ENCODE measurements around the gene ABCA13.

The ABCA13 gene

DNA sequence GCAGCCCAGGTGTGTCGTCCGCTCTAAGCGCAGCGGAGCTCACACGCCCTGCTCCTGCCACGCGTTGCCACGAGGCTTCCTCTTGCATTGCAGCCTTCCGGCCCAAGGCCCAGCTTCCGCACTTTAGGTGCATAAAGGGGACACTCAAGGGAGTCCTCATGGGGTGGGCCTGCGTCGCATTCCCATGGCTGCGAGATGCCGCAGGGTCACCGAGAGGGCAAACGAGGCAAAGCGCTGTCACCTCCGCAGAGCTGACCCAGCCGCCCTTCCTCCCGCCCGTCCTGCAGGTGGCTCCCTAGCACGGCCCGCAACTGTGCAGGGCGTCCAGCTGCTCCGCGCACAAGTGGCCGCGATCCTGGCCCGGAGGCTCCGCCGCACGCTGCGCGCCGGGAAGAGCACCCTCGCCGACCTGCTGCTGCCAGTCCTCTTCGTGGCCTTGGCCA lies 283.5 kb downstream of the ABCA13 start:
- TF ChIP-seq POLR2AphosphoS5 (IDR thresholded peaks at IDR 0.05; ENCODE audit: borderline replicate concordance, low read depth, low read length) (no peak), FOXP2 (optimal IDR thresholded peaks at IDR 0.05; ENCODE audit: control extremely low read depth, extremely low read length, insufficient read depth) (no peak), EZH2 (IDR thresholded peaks at IDR 0.05) (no peak)
- H3K9me3 ChIP-seq (ENCODE audit: low read depth, low read length), result no peaks in the 10 kb centered on the region
- no peak overlapping the region for H3K27ac ChIP-seq
- DNase-seq (ENCODE audit: low read depth, low spot score), result no peak
- no peak overlapping the region for H3K4me3 ChIP-seq
- no peaks in the 10 kb centered on the region for H3K36me3 ChIP-seq (ENCODE audit: insufficient read depth, low read length)
- H3K9ac ChIP-seq (ENCODE audit: insufficient read length), result no peak overlapping the region

DNA sequence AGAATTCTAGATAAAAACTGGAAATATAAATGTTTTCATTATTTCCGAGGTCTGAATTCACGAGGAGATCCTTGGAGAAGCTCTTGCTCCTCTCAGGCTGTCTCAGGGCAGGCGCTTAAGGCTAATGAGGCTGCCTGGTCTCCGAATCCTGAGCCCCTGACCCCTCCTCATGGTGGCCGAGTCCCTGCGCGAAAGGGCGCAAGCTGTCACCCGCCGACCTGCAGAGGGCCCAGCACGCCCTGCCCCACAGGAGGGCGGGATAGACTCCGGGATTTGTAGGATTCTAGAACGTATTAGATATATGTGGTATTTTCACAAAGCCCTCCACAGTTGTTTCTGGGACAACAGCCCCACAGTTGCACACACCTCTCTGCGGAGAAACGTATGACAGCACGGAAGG lies 284.1 kb downstream of the ABCA13 start:
- no peak overlapping the region for H3K9ac ChIP-seq (ENCODE audit: insufficient read length)
- H3K4me3 ChIP-seq, result no peak overlapping the region
- no peak for DNase-seq (ENCODE audit: low read depth, low spot score)
- TF ChIP-seq POLR2AphosphoS5 (IDR thresholded peaks at IDR 0.05; ENCODE audit: borderline replicate concordance, low read depth, low read length) (no peak), EZH2 (IDR thresholded peaks at IDR 0.05) (no peak), FOXP2 (optimal IDR thresholded peaks at IDR 0.05; ENCODE audit: control extremely low read depth, extremely low read length, insufficient read depth) (no peak)
- H3K27ac ChIP-seq, result no peak overlapping the region
- no peaks in the 10 kb centered on the region for H3K36me3 ChIP-seq (ENCODE audit: insufficient read depth, low read length)
- no peaks in the 10 kb centered on the region for H3K9me3 ChIP-seq (ENCODE audit: low read depth, low read length)

DNA sequence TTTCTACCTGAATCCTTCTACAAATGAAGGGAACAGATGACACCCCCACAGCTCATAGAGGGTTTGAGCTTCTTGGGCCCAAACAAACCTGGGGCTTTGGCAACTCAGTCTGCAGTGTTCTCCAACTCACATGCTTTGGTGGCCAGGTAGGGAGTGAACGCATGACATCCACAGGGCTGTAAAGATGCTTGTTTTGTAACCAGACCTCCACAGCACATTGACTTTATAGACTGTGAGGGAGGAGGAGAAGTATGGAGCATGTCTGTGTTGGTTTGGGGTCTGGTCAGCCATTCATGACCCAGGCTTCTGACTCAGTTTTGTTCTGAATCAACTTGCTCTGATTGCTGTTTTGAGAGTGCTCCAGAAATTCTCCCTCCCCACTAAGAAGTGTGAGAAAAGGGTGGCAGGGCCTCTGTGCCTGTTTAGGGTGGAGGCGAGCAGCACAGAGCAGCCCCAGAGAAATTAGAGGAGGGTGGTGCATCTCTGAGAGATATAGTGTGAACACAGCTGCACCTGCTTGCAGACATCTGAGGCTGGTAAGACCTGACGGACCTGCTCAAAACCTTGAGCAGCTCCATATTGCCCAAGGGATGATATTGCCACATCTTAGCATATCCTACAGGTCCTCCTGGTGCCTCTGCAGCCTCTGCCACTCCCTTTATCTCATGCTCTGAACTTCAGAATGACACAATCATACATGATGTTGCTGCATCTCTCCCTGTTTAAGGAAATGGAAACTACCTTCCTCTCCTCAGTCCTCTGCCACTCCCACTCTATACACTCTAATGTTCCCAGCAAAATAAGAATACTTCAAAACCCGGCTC lies 287.7 kb downstream of the ABCA13 start:
- no peaks in the 10 kb centered on the region for H3K36me3 ChIP-seq (ENCODE audit: insufficient read depth, low read length)
- no peaks in the 10 kb centered on the region for H3K9me3 ChIP-seq (ENCODE audit: low read depth, low read length)
- no peak overlapping the region for H3K27ac ChIP-seq
- no peak overlapping the region for H3K9ac ChIP-seq (ENCODE audit: insufficient read length)
- H3K4me3 ChIP-seq, result no peak overlapping the region
- TF ChIP-seq EZH2 (IDR thresholded peaks at IDR 0.05), result no peak
- TF ChIP-seq FOXP2 (optimal IDR thresholded peaks at IDR 0.05; ENCODE audit: control extremely low read depth, extremely low read length, insufficient read depth), result no peak
- no peak for TF ChIP-seq POLR2AphosphoS5 (IDR thresholded peaks at IDR 0.05; ENCODE audit: borderline replicate concordance, low read depth, low read length)
- DNase-seq (ENCODE audit: low read depth, low spot score), result no peak

DNA sequence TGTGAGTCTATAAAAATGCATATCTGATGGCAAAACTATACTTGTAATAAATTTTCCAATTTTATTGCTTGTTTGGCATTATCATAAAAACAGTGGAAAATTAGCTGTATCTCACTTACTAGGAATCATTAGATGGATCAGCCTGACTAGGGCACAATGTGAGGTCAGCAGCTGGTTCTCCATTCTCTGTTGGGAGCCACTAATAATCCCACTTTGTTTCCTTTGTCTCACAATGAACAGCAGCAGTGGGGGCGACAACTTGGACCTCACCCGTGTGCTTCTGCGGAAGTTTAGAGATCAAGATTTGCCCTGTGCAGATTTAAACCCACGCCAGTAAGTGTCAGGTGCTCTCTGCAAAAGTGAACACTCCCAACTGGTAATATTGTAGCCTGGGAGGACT lies 295.5 kb downstream of the ABCA13 start:
- TF ChIP-seq EZH2 (IDR thresholded peaks at IDR 0.05) (no peak), FOXP2 (optimal IDR thresholded peaks at IDR 0.05; ENCODE audit: control extremely low read depth, extremely low read length, insufficient read depth) (no peak), POLR2AphosphoS5 (IDR thresholded peaks at IDR 0.05; ENCODE audit: borderline replicate concordance, low read depth, low read length) (no peak)
- no peaks in the 10 kb centered on the region for H3K36me3 ChIP-seq (ENCODE audit: insufficient read depth, low read length)
- no peak overlapping the region; the same call in 1 of the 2 replicates for H3K4me3 ChIP-seq
- DNase-seq (ENCODE audit: low read depth, low spot score), result no peak
- H3K9ac ChIP-seq (ENCODE audit: insufficient read length), result no peak overlapping the region
- H3K9me3 ChIP-seq (ENCODE audit: low read depth, low read length), result no peaks in the 10 kb centered on the region
- no peak overlapping the region for H3K27ac ChIP-seq

DNA sequence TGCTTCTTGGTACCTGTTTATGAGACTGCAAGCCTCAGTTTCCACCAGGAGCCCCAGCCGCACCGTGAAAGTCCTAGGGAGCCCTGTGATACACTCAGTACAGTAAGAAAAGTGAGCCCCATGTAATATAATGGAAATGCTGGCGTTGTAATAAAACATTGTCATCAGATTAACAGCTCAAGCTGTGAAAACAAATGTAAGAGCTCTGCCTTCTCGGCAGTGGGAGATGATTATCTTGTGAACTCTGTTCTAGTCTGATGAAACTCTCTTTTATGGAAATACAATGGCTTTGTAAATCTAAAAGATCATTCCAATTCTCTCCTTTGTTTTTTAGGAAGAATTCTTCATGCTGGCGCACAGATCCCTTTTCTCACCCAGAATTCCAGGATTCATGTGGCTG lies 299.9 kb downstream of the ABCA13 start:
- DNase-seq (ENCODE audit: low read depth, low spot score), result no peak
- Histone ChIP-seq H3K9me3 (ENCODE audit: low read depth, low read length) (no peaks in the 10 kb centered on the region), H3K27ac (peak overlapping the region; percentile 90), H3K4me3 (peak overlapping the region; percentile 48), H3K9ac (ENCODE audit: insufficient read length) (peak overlapping the region; percentile 7), H3K36me3 (ENCODE audit: insufficient read depth, low read length) (no peaks in the 10 kb centered on the region)
- no peak for TF ChIP-seq EZH2 (IDR thresholded peaks at IDR 0.05)
- TF ChIP-seq POLR2AphosphoS5 (IDR thresholded peaks at IDR 0.05; ENCODE audit: borderline replicate concordance, low read depth, low read length), result no peak
- TF ChIP-seq FOXP2 (optimal IDR thresholded peaks at IDR 0.05; ENCODE audit: control extremely low read depth, extremely low read length, insufficient read depth), result no peak

DNA sequence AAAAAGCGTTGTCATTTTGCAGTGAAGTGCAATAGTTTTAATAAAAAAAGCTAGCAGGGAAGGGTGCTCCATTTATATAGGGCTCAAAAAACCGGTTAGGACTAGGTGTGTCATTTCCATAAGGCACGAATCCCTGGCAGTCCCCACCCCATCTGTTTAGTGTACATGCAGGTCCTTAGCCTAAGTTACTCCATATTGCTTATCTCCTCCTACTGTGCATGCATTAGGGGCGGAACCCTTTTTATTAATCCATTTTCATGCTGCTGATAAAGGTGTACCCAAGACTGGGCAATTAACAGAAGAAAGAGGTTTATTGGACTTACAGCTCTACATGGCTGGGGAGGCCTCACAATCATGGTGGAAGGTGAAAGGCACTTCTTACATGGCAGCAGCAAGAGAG lies 301.4 kb downstream of the ABCA13 start:
- Histone ChIP-seq H3K9me3 (ENCODE audit: low read depth, low read length) (no peaks in the 10 kb centered on the region), H3K4me3 (no peak overlapping the region), H3K9ac (ENCODE audit: insufficient read length) (no peak overlapping the region), H3K36me3 (ENCODE audit: insufficient read depth, low read length) (no peaks in the 10 kb centered on the region), H3K27ac (peak overlapping the region; percentile 83)
- no peak for TF ChIP-seq POLR2AphosphoS5 (IDR thresholded peaks at IDR 0.05; ENCODE audit: borderline replicate concordance, low read depth, low read length)
- TF ChIP-seq EZH2 (IDR thresholded peaks at IDR 0.05), result no peak
- TF ChIP-seq FOXP2 (optimal IDR thresholded peaks at IDR 0.05; ENCODE audit: control extremely low read depth, extremely low read length, insufficient read depth), result no peak
- DNase-seq (ENCODE audit: low read depth, low spot score), result no peak

DNA sequence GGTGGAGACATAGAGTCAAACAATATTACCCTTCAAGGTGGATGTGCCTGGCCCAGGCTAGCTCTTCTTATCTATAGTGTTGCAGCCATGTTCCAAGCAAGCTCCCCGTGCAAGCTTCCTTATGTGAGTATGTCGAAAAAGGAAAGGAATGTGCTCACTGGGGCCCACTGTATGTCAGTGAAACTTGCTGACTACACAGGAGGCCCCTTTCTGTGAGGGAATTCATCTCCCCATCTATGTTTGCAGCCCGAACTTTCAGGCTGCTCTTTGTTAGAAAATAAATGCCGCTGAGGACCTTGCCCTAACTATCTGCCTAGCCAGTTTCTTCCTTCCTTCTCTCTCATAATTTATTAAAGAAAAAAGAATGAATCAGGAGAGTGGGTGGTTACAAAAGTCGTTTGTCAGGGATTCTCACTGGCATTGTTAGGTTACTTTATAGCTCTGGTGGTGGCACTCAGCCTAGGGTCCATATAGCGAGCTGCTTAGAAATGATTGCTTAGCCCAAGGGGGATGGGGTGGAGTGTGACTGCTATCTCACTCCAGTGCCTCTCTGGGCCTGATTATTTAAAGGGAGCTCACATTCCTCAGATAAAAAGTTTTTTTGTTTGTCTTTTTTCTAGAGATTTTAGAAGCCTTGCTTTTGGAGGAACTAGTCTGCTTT lies 302.1 kb downstream of the ABCA13 start:
- Histone ChIP-seq H3K4me3 (peak overlapping the region; percentile 35; the same call in 1 of the 2 replicates), H3K36me3 (ENCODE audit: insufficient read depth, low read length) (no peaks in the 10 kb centered on the region), H3K9me3 (ENCODE audit: low read depth, low read length) (no peaks in the 10 kb centered on the region), H3K27ac (peak overlapping the region; percentile 83), H3K9ac (ENCODE audit: insufficient read length) (peak overlapping the region; percentile 48)
- no peak for TF ChIP-seq FOXP2 (optimal IDR thresholded peaks at IDR 0.05; ENCODE audit: control extremely low read depth, extremely low read length, insufficient read depth)
- no peak for TF ChIP-seq POLR2AphosphoS5 (IDR thresholded peaks at IDR 0.05; ENCODE audit: borderline replicate concordance, low read depth, low read length)
- no peak for TF ChIP-seq EZH2 (IDR thresholded peaks at IDR 0.05)
- DNase-seq (ENCODE audit: low read depth, low spot score), result no peak

DNA sequence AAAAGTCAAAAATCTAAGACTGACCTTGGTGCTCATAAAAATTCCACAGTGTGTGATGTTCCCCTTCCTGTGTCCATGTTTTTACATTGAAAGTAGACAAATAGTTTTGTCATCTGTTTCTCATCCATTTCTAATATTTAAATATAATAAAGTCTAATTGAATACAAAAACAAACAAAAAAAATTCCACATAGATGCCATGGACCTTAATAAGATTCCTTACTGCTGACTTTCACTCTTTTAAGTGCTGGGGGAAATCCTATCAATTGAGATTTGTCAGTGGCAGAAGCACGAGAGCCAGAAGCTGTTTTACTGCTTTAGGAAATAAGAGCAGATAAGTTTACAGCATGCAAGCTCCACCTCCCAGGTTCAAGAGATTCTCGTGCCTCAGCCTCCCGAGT lies 310.0 kb downstream of the ABCA13 start:
- Histone ChIP-seq H3K9ac (ENCODE audit: insufficient read length) (no peak overlapping the region), H3K4me3 (no peak overlapping the region), H3K9me3 (ENCODE audit: low read depth, low read length) (no peaks in the 10 kb centered on the region), H3K36me3 (ENCODE audit: insufficient read depth, low read length) (no peaks in the 10 kb centered on the region), H3K27ac (no peak overlapping the region)
- TF ChIP-seq FOXP2 (optimal IDR thresholded peaks at IDR 0.05; ENCODE audit: control extremely low read depth, extremely low read length, insufficient read depth), result no peak
- TF ChIP-seq POLR2AphosphoS5 (IDR thresholded peaks at IDR 0.05; ENCODE audit: borderline replicate concordance, low read depth, low read length), result no peak
- TF ChIP-seq EZH2 (IDR thresholded peaks at IDR 0.05), result no peak
- no peak for DNase-seq (ENCODE audit: low read depth, low spot score)
